Measurements from ENCODE around the gene BPIFB2. TPM values are rescaled to one million over a fixed set of nuclear protein-coding genes. Genes with fewer than 3 reads are reported as not detected.

The BPIFB2 gene
- total RNA-seq, 3 donors from 2014 or later, result 0.98 to 1.0 TPM; not detected in 1

DNA sequence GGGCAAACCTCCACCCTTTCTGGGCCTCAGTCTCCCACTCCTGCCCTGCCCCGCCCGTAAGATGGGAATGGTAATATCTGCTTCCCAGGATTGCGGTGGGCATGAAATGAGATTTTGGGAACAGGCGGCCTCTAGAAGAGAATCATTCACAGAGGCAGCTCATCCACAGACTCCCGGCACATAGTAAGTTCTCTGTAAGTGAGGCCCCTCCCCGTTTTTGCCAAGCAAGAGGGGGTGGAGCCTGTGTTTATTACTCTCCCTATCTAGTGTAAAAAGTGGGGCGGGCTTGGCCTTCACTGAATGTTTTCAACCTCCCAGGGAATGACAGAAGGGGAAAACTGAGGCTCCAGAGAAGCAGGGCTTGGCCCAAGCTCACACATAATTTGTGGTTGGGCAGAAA is 23.3 kb upstream of the BPIFB2 start:
- intact Hi-C loops (cut with DNase I; ENCODE audit: low total_unique reads), result no loop called here
- no peak overlapping the region for H3K27ac ChIP-seq
- no peaks in the 10 kb centered on the region for H3K9me3 ChIP-seq
- no peaks in the 10 kb centered on the region for H3K4me1 ChIP-seq
- peaks cover 0 to 4% of the 10 kb centered on the region in 2 donors for H3K27me3 ChIP-seq
- H3K36me3 ChIP-seq, result no peaks in the 10 kb centered on the region
- no peak for DNase-seq (ENCODE audit: low spot score in 2 of 2)
- TF ChIP-seq POLR2A (IDR thresholded peaks at IDR 0.05) (no peak), POLR2AphosphoS5 (IDR thresholded peaks at IDR 0.05) (no peak)
- TF ChIP-seq, protein P1, sequence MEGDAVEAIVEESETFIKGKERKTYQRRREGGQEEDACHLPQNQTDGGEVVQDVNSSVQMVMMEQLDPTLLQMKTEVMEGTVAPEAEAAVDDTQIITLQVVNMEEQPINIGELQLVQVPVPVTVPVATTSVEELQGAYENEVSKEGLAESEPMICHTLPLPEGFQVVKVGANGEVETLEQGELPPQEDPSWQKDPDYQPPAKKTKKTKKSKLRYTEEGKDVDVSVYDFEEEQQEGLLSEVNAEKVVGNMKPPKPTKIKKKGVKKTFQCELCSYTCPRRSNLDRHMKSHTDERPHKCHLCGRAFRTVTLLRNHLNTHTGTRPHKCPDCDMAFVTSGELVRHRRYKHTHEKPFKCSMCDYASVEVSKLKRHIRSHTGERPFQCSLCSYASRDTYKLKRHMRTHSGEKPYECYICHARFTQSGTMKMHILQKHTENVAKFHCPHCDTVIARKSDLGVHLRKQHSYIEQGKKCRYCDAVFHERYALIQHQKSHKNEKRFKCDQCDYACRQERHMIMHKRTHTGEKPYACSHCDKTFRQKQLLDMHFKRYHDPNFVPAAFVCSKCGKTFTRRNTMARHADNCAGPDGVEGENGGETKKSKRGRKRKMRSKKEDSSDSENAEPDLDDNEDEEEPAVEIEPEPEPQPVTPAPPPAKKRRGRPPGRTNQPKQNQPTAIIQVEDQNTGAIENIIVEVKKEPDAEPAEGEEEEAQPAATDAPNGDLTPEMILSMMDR (IDR thresholded peaks at IDR 0.05), result no peak
- no peak overlapping the region for H3K4me3 ChIP-seq

DNA sequence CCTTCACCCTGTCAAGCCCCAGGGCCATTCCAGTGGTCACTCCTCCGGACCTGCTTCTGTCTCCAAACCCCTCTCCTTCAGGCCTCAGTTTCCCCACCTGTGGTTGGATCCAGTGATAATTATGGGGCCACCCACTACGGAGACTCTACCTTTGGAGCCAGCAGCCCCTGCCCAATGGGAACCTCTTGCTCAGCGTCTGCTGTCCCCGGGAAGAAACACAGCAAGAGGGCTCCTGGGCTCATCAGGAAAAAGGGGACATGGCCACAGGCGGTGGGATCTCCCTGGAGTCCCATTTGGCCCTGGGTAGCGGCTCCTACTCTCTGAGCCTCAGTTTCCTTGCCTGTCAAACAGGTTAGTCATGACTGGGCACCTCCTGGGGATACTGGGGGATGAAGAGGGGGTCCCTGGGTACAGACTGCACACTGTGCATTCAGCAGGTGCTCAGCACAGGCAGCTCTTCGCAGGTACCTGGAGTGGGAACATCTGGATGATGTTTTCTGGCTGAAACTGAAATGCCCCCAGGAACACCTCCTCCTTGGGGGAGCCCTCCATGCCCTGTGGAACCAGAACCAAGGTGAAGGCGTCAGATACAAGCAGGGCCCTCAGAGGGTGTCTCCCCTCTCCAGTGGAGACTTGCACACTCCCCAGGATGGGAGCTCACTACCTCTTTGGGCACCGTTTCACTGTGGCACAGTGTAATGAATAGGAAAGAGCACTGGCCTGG is 22.7 kb upstream of the BPIFB2 start:
- peaks cover 0 to 4% of the 10 kb centered on the region in 2 donors for H3K27me3 ChIP-seq
- intact Hi-C loops (cut with DNase I; ENCODE audit: low total_unique reads), result no loop called here
- no peaks in the 10 kb centered on the region for H3K36me3 ChIP-seq
- H3K9me3 ChIP-seq, result no peaks in the 10 kb centered on the region
- H3K27ac ChIP-seq, result no peak overlapping the region
- no peak for DNase-seq (ENCODE audit: low spot score in 2 of 2)
- TF ChIP-seq, protein P1 (IDR thresholded peaks at IDR 0.05), result no peak
- no peak for TF ChIP-seq POLR2AphosphoS5 (IDR thresholded peaks at IDR 0.05)
- no peak for TF ChIP-seq POLR2A (IDR thresholded peaks at IDR 0.05)
- no peaks in the 10 kb centered on the region for H3K4me1 ChIP-seq
- no peak overlapping the region for H3K4me3 ChIP-seq

DNA sequence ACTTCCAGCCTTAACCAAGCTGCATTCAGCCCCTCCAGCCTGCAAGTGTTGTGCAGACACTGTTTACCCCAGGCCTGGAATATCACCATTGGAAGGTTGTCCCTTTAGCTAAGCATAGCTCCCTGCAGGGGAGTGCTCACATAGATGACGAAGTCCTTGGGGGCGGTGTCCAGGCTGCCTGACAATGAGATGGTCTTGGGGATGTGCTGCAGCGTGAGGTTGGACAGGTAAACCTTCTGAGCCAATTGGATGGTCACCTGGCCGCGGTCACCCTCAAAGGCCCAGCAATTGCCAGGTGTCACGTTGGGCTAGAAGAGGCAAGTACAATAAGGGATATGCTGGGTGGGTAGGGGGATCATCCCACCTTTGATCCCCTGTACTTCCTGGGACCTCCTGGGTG is 21.9 kb upstream of the BPIFB2 start:
- peaks cover 0 to 4% of the 10 kb centered on the region in 2 donors for H3K27me3 ChIP-seq
- TF ChIP-seq, protein P1 (IDR thresholded peaks at IDR 0.05), result no peak
- TF ChIP-seq POLR2AphosphoS5 (IDR thresholded peaks at IDR 0.05) (no peak), POLR2A (IDR thresholded peaks at IDR 0.05) (no peak)
- intact Hi-C loops (cut with DNase I; ENCODE audit: low total_unique reads), result no loop called here
- H3K9me3 ChIP-seq, result no peaks in the 10 kb centered on the region
- DNase-seq (ENCODE audit: low spot score in 2 of 2), result no peak
- no peaks in the 10 kb centered on the region for H3K4me1 ChIP-seq
- no peak overlapping the region for H3K27ac ChIP-seq
- H3K36me3 ChIP-seq, result no peaks in the 10 kb centered on the region
- no peak overlapping the region for H3K4me3 ChIP-seq

DNA sequence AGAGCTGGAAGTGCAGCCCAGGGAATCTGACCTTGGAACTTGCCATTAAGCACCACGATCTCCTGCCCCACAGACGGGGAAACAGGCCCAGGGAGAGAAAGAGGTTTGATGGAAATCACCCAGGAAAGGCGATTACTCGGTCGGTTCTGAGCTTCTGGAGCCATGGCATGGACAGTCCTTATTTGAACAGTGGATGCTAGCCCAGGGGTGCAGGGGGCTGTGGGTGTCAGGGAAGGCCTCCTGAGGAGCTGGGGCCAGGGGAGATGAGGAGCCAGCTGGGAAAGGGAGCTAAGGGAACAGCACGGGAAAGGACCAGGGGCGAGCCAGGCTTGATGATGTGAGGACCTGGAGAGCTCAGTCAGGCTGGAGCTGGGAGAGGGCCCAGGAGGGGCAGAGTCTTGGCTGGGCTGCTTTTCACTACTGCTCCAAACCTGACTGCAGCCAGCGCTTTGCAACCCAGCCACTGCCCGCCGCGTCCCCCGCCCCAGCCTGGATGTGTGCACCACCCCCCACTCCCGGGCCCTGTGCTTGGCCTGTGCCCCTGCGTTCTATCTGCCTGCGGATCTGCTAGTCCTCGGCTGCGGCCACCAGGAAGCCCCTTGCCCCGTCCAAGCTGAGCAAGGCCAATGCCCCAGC is 21.1 kb upstream of the BPIFB2 start:
- intact Hi-C loops (cut with DNase I; ENCODE audit: low total_unique reads), result no loop called here
- no peak for DNase-seq (ENCODE audit: low spot score in 2 of 2)
- no peaks in the 10 kb centered on the region for H3K36me3 ChIP-seq
- no peaks in the 10 kb centered on the region for H3K4me1 ChIP-seq
- no peak overlapping the region for H3K27ac ChIP-seq
- TF ChIP-seq POLR2A (IDR thresholded peaks at IDR 0.05), result no peak
- TF ChIP-seq POLR2AphosphoS5 (IDR thresholded peaks at IDR 0.05), result no peak
- TF ChIP-seq, protein P1 (IDR thresholded peaks at IDR 0.05), result no peak
- peaks cover 0 to 4% of the 10 kb centered on the region in 2 donors for H3K27me3 ChIP-seq
- H3K4me3 ChIP-seq, result no peak overlapping the region
- no peaks in the 10 kb centered on the region for H3K9me3 ChIP-seq
